ENCODE results near the gene IMPDH1.

IMPDH1 gene

GRCh38 chr7:128434413-128435326 is 24.9 kb upstream of the IMPDH1 start:
- FAIRE-seq, result no peak

GRCh38 chr7:128431754-128432153 is 22.0 kb upstream of the IMPDH1 start:
- FAIRE-seq, result no peak

DNA sequence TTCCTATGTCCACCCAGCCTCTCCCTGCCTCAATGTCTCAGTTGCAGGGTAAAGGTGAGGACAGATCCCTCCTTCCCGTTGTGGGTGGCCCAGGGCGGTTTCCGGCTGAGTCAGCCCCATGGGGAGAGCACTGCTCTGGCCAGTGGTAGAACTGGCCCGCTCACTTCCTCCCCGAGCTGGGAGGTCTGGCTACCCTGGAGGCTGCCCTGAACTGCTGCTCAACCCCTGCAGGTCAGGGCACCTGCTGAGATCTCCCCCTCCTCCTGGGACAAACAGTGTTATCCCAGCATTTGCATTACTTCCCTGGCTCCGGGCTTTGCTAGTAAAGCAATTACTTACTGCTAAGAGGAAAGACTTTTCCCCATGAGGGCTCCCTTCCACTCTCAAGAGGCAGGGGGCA is 21.4 kb upstream of the IMPDH1 start:
- no peak for FAIRE-seq

- no peak for FAIRE-seq
Measured at GRCh38 chr7:128430207-128430606, 20.4 kb upstream of the IMPDH1 start.

GRCh38 chr7:128427289-128427891 is 17.6 kb upstream of the IMPDH1 start:
- no peak for FAIRE-seq

DNA sequence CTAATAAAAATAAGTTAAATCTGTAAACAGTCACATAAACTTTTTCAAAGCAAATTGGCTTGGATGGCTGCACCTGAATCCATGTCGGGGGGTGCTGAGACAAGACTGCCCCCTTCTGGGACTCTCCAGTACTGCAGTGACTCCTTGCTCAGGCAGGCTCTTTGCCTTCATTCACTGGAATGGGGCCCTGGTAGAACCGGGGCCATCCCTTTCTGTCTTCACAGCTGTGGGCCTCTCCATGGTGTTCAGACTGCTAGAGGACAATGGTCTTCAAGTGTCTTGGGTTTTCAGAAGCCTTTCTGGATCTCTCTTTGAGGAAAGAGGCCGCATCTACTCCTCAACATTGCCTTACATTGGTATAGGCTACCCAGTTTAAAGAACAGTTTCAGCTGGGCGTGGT is 16.1 kb upstream of the IMPDH1 start:
- FAIRE-seq, result no peak

DNA sequence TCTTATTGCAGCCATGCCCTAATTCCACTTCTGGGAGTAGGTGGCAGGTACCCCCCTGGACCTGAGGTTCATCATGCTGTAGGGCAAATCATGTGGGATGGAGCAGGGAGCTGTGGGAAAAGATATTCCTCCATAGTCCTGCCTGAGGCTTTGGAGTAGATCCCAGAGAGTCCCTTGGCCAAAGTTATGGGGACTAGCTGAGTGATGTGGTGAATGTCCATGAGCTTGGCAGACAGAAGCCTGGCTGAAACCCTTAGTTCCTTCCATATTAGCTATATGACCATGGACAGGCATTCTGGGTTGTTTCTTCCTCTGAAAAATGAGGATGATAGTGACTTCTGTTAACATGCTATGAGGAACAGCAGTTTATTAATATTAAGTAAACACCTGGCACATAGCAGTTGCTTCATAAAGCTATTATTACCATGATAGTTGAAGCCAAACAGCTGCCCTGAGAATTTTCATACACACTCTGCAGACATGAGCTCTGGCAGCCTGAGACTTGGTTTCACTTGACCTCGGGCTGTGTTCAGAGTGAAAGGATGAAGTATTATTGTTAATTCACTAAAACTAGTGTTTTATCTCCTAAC is 15.0 kb upstream of the IMPDH1 start:
- no peak for FAIRE-seq

DNA sequence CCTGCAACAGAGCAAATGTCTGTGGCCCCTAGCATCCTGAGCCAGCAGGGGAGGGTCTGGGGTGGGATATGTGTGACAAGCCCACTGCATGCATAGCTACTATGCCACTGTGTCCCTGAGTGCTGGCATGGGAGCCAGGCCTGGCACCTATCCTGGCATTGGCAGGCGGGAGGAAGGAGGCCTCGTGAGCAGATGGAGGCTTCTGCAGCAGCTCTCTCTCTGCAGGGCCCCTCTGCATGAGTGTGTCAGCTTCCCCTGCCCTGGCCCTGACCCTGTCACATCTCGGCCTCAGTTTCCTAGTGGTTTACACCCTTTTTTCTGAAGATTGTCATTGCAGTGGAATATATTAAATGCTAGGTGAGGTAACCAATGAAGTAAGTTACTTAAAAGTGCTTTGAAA is 13.1 kb upstream of the IMPDH1 start:
- FAIRE-seq, result no peak

DNA sequence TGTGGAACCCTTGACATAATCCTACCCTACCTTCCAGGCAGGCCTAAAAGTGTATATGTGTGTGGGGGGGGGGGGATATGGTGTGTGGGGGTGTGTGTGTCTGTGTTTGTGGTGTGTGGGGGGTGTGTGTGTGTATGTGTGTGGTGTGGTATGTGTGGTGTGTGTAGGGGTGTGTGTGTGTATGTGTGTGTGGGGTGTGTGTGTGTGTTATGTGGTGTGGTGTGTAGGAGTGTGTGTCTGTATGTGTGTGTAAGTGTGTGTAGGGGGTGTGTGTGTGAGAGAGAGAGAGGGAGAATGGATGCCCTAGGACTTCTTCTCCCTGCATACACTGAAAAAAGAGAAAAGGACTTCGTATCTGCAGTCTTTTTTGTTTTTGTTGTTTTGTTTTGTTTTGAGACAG is 12.3 kb upstream of the IMPDH1 start:
- no peak for FAIRE-seq

- no peak for FAIRE-seq
Measured at GRCh38 chr7:128421384-128421783, 11.6 kb upstream of the IMPDH1 start.

DNA sequence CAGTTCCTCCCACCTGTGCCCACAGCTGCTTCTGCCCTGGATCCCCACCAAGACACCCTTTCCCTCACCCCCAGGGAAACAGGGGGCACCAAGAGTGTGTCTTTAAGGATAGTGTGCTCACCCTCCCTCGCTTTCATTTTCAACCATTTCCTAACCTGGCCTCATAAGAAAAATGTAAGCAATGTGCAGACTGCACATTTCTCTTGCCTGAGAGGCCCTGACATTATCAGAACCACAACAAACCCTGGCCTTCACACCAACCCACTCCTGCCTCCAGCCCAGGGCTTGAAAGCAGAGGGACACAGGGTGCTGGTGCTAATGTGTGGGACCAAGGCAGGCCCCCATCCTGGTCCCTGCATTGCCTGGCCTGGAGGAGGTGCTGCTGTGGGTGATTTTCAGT is 11.0 kb upstream of the IMPDH1 start:
- FAIRE-seq, result no peak

- no peak for FAIRE-seq
Measured at GRCh38 chr7:128419257-128419656, 9.5 kb upstream of the IMPDH1 start.

- no peak for FAIRE-seq
Measured at GRCh38 chr7:128417071-128417470, 7.3 kb upstream of the IMPDH1 start.

- FAIRE-seq, result no peak
Measured at GRCh38 chr7:128415217-128415785, 5.5 kb upstream of the IMPDH1 start.

- FAIRE-seq, result no peak
Measured at GRCh38 chr7:128410451-128410753, 620 bp upstream of the IMPDH1 start.

- FAIRE-seq, result no peak
Measured at GRCh38 chr7:128408709-128409595, 830 bp downstream of the IMPDH1 start.

- no peak for FAIRE-seq
Measured at GRCh38 chr7:128407751-128408708, 1.8 kb downstream of the IMPDH1 start.

DNA sequence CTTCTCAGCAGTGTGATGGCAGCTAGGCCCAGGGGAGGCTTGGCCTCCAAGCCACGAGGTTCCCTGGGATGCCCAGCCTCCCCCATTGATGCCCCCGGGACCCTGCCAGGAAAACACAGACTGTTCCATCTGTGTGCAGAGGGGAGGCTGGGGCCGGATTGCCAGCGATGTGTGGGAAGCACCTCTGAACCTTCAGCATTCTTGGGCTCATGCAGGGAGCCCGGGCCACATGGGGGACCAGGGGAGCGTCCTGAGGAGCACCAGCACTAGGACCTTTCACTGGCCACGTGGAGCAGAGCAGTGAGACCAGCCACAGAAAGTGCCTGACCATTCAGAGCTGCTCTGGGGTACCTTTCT is 2.6 kb downstream of the IMPDH1 start:
- no peak for FAIRE-seq

DNA sequence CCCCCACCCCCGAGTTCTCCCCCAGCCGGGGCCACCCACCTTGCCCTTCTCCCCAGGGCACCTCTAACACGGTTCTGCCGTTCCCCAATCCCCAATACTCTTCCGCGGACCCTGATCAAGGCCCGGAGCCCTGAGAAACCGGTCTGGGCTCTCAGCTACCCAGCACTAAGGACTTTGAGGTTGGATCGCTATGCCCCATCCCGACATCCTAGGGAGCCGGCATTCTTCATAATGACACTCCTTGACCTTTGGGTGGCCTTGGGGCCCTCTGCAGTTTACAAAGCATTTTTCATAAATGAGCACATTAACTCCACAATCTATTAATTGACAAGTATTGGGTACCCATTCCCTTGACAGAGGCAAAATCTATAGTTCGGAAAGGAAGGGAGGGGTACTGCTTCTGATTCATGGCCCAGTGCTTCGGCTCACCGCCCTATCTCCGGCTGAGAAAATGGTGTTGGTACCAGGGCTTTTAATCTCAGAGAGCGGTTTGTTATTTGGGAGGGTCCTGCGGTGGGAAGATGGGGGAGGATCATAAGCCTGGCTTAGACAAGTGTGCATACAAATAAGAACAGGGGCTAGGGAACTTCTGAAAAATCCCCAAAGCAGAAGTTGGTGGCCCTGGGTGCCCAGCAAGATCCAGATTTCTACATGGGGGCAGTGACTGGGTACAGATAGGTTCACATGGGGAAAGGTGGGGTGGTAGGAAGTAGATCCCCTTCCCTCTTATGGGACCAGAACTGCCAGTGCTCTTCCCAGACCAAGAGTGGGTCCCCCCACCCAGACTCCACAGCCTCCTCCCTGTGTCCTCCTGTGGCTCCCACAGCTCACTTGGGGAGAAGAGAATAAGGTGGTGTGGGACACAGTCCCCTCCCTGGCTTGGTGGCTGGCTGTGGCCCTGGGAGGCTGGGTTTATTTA is 3.2 kb downstream of the IMPDH1 start:
- no peak for FAIRE-seq
